Liver (tissue), 9 donors: ENCODE results near the gene CCDC91. TPM values are rescaled to one million over a fixed set of nuclear protein-coding genes. Genes with fewer than 3 reads are reported as not detected.

Source experiments
- DNase-seq: peaks from one replicate; pipeline ENCODE4 v3.0.0-alpha.2; 2017; ENCODE audit warnings: low spot score
- H3K27ac ChIP-seq, 2 donors: one replicate each; pipeline ENCODE4 v1.7.0; 2013; ENCODE audit warnings: inconsistent platforms in 2 of 2, low read length in 2 of 2, control low read depth in 1 of 2, low read depth in 1 of 2, mild to moderate bottlenecking in 1 of 2
- H3K27me3 ChIP-seq, 4 donors: one replicate each; pipeline versions ENCODE4 v1.6.1 to v1.7.0; 2013; ENCODE audit warnings: low read length in 3 of 4, inconsistent platforms in 1 of 4, mild to moderate bottlenecking in 1 of 4, moderate library complexity in 1 of 4; ENCODE audit not compliant: control insufficient read depth in 4 of 4, insufficient read depth in 4 of 4
- H3K36me3 ChIP-seq, 4 donors: one replicate each; pipeline versions ENCODE4 v1.6.1 to v1.7.0; 2013; ENCODE audit warnings: low read length in 3 of 4, mild to moderate bottlenecking in 3 of 4, low read depth in 1 of 4, moderate library complexity in 1 of 4; ENCODE audit not compliant: control insufficient read depth in 4 of 4, insufficient read depth in 3 of 4
- H3K4me1 ChIP-seq, 4 donors: one replicate each; pipeline versions ENCODE4 v1.6.1 to v1.7.0; 2013; ENCODE audit warnings: low read length in 3 of 4, mild to moderate bottlenecking in 3 of 4, moderate library complexity in 1 of 4; ENCODE audit not compliant: control insufficient read depth in 4 of 4, insufficient read depth in 4 of 4
- H3K4me3 ChIP-seq, 3 donors: one replicate each; pipeline versions ENCODE4 v1.6.1 to v1.7.0; 2013; ENCODE audit warnings: low read length in 3 of 3, control low read depth in 1 of 3, low read depth in 1 of 3, mild to moderate bottlenecking in 1 of 3
- H3K9ac ChIP-seq, 2 donors: one replicate each; pipeline ENCODE4 v1.7.0; 2013; ENCODE audit warnings: low read length in 2 of 2, mild to moderate bottlenecking in 2 of 2, moderate library complexity in 2 of 2, control low read depth in 1 of 2, low read depth in 1 of 2
- H3K9me3 ChIP-seq, 4 donors: one replicate each; pipeline versions ENCODE4 v1.6.1 to v1.7.0; 2013; ENCODE audit warnings: low read length in 3 of 4; ENCODE audit not compliant: control insufficient read depth in 4 of 4
- ATF3 ChIP-seq: IDR thresholded peaks from 2 replicates; pipeline ENCODE4 v1.6.1; 2016; ENCODE audit warnings: antibody characterized with exemption
- CTCF ChIP-seq: fragments of 150-350 bp; IDR thresholded peaks from 2 replicates; pipeline ENCODE4 v1.5.1; 2017; ENCODE audit warnings: improper control_type of control experiment, low read depth, low read length; ENCODE audit not compliant: missing input control
- EGR1 ChIP-seq, 2 donors: IDR thresholded peaks; 2 replicates each; pipeline ENCODE4 v1.6.1; 2016 to 2018; ENCODE audit warnings: antibody characterized with exemption in 2 of 2, low read depth in 2 of 2
- GABPA ChIP-seq, 2 donors: IDR thresholded peaks in 1 of 2; conservative IDR thresholded peaks in 1 of 2; 2 replicates each; pipeline ENCODE4 v1.6.1; 2016; ENCODE audit warnings: antibody characterized with exemption in 2 of 2, mild to moderate bottlenecking in 1 of 2, moderate library complexity in 1 of 2
- HNF4A ChIP-seq, 2 donors: conservative IDR thresholded peaks; 2 replicates each; pipeline ENCODE4 v1.6.1; 2016; ENCODE audit warnings: antibody characterized with exemption in 2 of 2, mild to moderate bottlenecking in 2 of 2
- JUND ChIP-seq, 2 donors: IDR thresholded peaks; 2 replicates each; pipeline ENCODE4 v1.6.1; 2016; ENCODE audit warnings: antibody characterized with exemption in 2 of 2
- MAX ChIP-seq: IDR thresholded peaks from 2 replicates; pipeline ENCODE4 v1.6.1; 2016; ENCODE audit warnings: antibody characterized with exemption
- RAD21 ChIP-seq, 2 donors: IDR thresholded peaks; 2 replicates each; pipeline ENCODE4 v1.6.1; 2016; ENCODE audit warnings: antibody characterized with exemption in 2 of 2, mild to moderate bottlenecking in 2 of 2
- REST ChIP-seq: IDR thresholded peaks from 2 replicates; pipeline ENCODE4 v1.6.1; 2016; ENCODE audit warnings: antibody characterized with exemption, mild to moderate bottlenecking
- RXRA ChIP-seq, 2 donors: IDR thresholded peaks; 2 replicates each; pipeline ENCODE4 v1.6.1; 2017 to 2018; ENCODE audit warnings: antibody characterized with exemption in 2 of 2, mild to moderate bottlenecking in 1 of 2
- TAF1 ChIP-seq: conservative IDR thresholded peaks from 2 replicates; pipeline ENCODE4 v1.6.1; 2016; ENCODE audit warnings: antibody characterized with exemption, mild to moderate bottlenecking
- YY1 ChIP-seq: IDR thresholded peaks from 2 replicates; pipeline ENCODE4 v1.6.1; 2016; ENCODE audit warnings: antibody characterized with exemption, mild to moderate bottlenecking
- ZBTB33 ChIP-seq: IDR thresholded peaks from 2 replicates; pipeline ENCODE4 v1.6.1; 2016; ENCODE audit warnings: antibody characterized with exemption
- WGBS: extraction: QIAGEN DNeasy Blood & Tissue Kit; methylation state at CpG from one replicate; pipeline ENCODE4 v1.1.7; 2013; 5-methylcytosine and 5-hydroxymethylcytosine counted together
- polyA plus RNA-seq, 2 donors: library from polyadenylated mRNA; stranded (reverse) in 1 of 2; unstranded in 1 of 2; fragments of 200-250 nt in 1 of 2; fragments of >200 nt in 1 of 2; fragmentation: Nextera tagmentation in 1 of 2; extraction: Ambion mirVana in 1 of 2; gene quantifications; one replicate each; pipeline versions ENCODE4 v1.2.1 to v1.2.3, GENCODE V29; 2013 to 2015
- total RNA-seq, 2 donors: library from RNA; depleted of rRNA; stranded (reverse); fragments of >200 nt; gene quantifications; one replicate each; pipeline ENCODE4 v1.2.3, GENCODE V29; 2014
- donor health status: healthy.
- donor health status: healthy.
- donor health status: healthy.
- donor health status: healthy.
- donor health status: healthy.

The CCDC91 gene
- total and polyA plus RNA-seq, 4 donors: 8.4 to 29.0 (median 15.1) TPM

- DNase-seq: no peak
- Histone ChIP-seq H3K27ac (no peak overlapping the region), H3K4me1 (no peaks in the 10 kb centered on the region), H3K4me3 (no peak overlapping the region), H3K9ac (no peak overlapping the region), H3K9me3 (no peaks in the 10 kb centered on the region), H3K36me3 (no peaks in the 10 kb centered on the region), H3K27me3 (no peaks in the 10 kb centered on the region)
- 34% methylated on average over 2 of the region's 2 CpGs for WGBS
- TF ChIP-seq TAF1: no peak
- TF ChIP-seq ATF3: peak; percentile 19
- no peak for TF ChIP-seq REST
- TF ChIP-seq RAD21 (IDR thresholded peaks at IDR 0.05): peak in 1 of 2 donors; percentile 25
- TF ChIP-seq HNF4A (conservative IDR thresholded peaks at IDR 0.05): peak in 1 of 2 donors; percentile 6
- no peak for TF ChIP-seq EGR1 (IDR thresholded peaks at IDR 0.05; ENCODE audit: low read depth in 2 of 2)
- no peak for TF ChIP-seq GABPA (IDR thresholded peaks at IDR 0.05 in 1 of 2, conservative IDR thresholded peaks at IDR 0.05 in 1 of 2)
- peak; percentile 36 for TF ChIP-seq YY1
- TF ChIP-seq MAX: no peak
- peak; percentile 89 to 92 for TF ChIP-seq JUND (IDR thresholded peaks at IDR 0.05)
- TF ChIP-seq RXRA (IDR thresholded peaks at IDR 0.05): peak in 1 of 2 donors; percentile 11
Measured at GRCh38 chr12:28164644-28165275, 25.5 kb upstream of the CCDC91 start.

- no peaks in the 10 kb centered on the region for H3K36me3 ChIP-seq
- no peak overlapping the region for H3K27ac ChIP-seq
- H3K4me1 ChIP-seq: no peaks in the 10 kb centered on the region
- no peaks in the 10 kb centered on the region for H3K9me3 ChIP-seq
- DNase-seq: no peak
- H3K27me3 ChIP-seq: no peaks in the 10 kb centered on the region
- TF ChIP-seq JUND (IDR thresholded peaks at IDR 0.05) (no peak), YY1 (no peak), ZBTB33 (no peak), TAF1 (no peak), CTCF (no peak)
- H3K4me3 ChIP-seq: no peak overlapping the region
- no peak overlapping the region for H3K9ac ChIP-seq
- WGBS: 85% methylated on average over 2 of the region's 2 CpGs
Measured at GRCh38 chr12:28167981-28168485, 22.2 kb upstream of the CCDC91 start.
